HG02870 (cell line): ENCODE measurements around the gene FGGY.
"Not testable (repeated sequence)": the region's sequence is repeated elsewhere in the genome, so short reads cannot be mapped to it uniquely, and the experiment has no call there.

Experiments used
- ATAC-seq: cut with Tn5 transposase; IDR thresholded peaks from one replicate; pipeline ENCODE4 v1.9.1; 2021; ENCODE audit warnings: mild to moderate bottlenecking, moderate library complexity; ENCODE audit not compliant: unreplicated experiment

FGGY gene

DNA sequence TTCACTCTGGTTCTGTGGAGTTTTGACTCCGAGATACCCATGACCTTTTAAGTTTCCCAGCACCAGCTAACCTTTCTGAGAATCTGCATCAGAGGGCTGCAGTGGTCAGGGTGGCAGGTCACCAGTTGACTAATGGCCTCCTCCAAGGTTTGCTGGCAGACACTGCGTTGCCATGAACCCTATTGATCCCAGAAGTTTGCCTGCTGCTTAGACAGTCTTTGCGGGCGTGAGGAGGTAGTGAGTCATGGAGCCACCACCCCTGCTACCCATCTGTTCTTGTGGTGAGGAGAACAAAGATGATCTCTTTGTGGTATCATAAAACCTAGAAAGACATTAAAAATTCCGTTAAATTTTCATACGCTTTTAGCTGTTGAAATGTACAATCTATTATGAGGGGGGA is 180.4 kb downstream of the FGGY start:
- no peak for ATAC-seq

DNA sequence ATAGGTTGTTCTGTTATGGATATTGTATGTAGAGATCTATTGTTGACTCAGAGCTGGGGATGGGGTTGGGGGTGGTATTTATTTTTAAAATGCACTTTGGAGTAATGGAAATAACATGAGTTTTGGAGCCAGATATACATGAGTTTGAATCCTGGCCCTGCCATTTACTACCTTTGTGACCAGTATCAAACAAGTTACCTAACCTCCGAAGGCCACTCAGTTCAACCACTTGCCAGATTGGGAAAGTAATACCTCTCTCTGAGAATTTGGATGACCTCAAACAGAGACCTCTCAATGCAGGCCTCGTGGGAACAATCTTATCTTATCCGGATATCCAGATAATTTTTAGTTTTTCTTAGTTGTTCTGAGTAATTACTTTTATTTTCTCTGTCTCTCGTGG is 181.0 kb downstream of the FGGY start:
- no peak for ATAC-seq

DNA sequence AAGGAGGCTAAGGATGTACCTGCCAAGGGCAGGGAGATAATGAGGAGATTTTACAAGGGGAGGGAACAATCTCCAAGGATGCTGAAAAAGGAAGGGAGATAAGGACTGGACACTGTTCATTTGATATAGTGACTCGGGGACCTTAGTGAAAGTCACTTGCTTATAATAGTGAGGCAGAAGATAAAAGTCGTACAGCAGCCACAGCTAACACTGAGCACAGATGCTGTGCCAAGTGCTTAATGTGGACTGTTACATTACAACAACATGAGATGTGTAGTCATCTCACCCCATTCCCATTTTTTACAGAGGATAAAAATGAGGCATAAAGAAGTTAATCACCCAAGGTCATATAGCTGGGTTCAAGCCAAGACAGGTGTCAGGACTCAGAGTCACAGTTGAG is 181.9 kb downstream of the FGGY start:
- no peak for ATAC-seq

DNA sequence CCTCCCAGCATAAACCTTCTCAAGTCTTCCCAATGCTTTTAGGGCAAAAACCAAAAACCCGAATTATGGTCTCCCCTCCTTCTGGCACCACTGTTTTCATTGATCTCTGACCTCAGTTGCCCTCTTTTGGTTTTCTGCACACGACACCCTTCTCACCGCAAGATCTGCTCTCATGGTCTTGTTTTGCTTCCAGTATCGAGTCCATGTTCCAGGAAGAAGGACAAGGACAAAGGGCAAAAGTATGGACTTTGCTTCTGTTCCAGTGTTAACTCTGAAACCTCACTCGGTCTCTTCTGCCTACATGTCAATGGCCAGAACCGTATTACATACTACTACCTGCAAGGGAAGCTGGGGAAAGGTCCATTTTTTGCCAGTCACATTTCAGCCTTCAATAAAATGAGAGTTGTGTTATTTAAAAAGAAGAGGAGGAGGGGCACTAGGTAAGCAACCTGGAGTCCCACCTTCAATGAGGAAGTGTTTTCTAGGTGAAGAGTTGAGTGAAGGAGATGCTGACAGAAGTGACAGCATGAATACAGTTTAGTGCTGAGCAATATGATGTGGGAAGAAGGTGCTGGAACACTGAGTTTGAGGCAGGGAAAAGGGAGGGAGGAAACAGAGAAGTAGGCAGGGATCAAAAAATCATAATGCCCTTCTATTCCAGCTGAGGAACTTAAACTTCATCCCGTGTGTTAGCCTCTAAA is 183.4 kb downstream of the FGGY start:
- no peak for ATAC-seq

DNA sequence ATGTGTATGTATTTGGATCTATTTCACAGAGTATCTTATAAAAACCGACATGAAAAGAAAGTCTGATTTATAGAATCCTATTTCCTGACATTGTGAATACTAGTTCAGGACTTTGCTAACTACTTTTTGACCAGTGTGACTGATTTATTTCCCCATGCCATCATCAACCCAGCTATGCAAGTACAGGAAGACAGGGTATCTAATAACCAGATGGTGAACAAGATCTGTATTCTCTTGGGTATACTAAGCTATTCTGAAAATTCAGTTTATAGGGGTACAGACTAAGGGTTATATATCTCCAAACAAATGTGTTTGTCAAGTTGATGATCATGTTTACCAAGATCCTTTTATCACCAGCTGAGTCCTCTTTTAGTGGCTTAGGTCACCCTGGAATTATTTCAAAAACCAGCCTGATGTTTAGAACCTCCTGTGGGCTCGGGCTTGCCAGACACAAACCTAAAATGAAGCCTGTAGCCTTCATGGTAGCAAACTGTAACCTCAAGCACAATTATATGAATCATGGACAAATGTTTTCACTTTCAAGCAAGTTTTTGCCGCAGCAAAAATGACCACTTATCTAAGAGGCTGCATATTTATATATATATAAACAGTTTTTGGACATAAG is 185.1 kb downstream of the FGGY start:
- ATAC-seq, result no peak

DNA sequence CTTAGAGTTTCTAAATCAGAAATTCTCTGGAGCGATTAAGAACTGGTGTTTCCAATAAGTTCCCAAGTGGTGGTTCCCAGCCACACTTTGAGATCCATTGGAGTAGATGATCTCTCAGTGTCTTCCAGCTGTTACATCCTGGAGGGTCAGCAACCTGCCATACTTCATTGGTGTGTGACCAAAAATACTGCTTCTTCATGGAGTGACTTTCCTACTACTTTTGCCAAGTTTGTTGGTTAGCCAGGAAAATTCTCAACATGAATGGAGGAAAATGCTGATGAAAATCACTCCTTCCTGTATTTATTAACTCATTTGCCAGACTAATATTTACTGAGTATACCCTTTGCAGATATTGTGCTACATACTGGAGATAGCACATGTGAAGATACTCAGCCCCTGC is 186.1 kb downstream of the FGGY start:
- no peak for ATAC-seq

DNA sequence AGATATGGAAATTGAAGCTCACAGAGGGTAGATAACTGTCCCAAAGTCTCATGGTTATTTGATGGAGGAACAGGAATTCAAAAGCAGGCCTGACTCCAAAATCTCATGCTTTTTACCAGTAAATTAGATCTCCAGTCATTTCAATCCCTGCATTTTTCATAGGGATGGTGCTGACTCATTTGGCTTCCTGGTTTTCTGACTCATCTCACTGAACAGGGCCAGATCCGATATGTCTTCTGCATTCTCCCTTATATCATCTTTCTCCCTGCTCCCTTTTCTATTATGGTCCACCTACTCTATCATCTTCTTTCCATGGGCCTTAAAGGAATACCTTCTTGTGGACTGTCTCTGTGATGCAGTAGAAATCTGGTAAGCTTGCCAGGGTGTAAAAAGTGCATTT is 187.2 kb downstream of the FGGY start:
- no peak for ATAC-seq

DNA sequence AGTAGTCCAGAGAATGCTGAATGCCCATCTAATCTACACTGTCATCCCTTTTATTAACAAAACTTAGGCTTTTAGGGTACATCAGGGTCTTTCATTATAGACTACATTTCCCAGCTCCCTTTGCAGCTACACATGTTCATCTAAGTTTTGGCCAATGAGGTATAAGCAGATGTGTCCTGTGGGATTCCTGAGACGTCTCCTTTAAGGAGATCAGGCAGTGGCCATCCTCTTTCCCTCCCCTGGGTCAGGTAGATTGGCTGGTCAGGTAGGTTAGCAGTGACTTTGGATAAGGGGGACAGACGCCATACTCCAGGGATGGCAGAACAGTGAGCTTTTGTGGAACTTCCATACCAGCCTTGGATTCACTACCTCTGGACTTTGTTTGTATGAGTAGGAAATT is 188.3 kb downstream of the FGGY start:
- ATAC-seq, result no peak

DNA sequence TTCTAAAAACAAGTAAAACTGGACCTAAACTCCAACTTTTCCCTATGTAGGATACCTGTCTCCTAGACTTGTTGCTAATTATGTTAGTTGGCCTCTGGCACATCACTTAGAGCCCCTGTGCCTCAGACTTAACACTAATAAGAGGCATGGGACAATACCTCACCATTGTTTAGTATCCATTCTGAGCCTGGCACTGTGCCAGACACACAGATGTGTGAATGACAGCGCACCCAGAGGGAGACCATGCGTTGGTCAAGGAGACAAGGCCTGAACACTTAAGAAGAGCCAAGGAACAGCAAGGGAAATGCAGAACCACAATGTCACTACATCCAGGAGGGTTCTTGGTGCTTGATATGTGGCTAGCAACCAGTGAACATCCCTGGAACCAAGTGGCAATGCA is 189.1 kb downstream of the FGGY start:
- no peak for ATAC-seq

DNA sequence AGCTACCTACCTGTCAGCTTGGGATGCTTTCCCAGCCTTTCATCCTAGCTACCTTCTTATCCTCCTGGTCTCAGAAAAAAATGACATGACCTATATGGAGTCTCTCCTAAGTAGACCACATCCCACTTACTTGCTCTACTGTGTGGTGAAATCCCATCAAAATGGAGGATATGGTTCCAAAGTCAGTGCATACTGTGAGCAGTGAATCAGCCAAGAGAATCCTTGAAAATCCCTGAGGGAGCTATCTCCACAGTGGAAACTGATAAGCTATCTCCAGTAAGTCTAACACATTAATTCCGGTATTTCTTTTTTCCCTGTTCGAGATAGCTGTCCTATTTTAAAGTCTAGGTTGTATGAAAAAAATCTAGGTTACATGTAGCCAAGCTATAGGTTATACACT is 189.7 kb downstream of the FGGY start:
- ATAC-seq, result no peak

DNA sequence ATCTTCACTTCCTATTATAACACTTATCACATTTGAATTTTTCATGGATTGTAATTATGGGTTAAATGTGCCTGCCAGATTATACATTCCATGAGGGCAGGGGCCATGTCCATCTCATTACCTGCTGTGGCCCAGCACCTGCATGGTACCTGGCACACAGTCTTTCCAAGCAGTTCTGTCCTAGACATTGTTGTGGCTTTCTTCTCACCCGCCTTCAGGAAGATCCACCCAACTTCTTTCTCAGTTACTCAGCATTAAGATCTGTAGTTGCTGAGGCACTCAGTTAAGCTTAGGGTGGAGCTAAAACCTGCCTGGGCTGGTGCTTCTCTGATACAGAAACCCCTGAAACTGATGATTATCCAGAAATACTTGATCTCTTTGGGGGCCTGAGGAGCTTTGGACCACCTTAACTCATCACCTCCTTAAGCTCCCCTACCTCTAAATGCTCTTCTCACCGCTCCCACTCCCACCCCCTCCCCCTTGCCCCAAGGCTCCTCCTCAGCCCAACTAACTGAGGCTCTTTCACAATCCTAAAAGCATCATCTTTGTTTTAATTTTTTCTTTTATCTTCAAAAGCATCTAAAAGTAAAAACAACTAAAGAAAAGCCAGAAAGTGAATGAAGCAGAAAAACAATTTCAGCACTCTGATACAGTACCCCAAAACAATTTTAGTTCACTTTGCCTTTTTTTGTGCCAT is 190.6 kb downstream of the FGGY start:
- no peak for ATAC-seq

DNA sequence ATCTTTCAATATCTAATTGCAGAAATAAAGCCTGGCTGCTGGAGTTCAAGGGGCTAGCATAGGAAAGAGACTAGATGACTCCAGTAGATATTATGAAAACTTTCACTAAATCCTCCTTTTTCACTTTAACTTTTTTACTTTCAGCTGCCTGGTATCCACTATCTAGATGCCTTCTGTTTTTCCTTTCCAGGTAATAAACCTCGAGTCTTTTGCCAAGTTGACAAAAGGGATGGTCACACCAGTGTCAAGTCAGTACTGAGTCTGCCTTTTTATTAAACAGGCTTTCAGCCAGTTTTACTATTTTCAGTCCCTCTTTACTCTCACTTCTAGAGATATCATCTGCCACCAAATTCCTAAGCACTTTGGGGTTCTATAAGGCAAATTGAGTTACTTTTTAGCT is 195.6 kb downstream of the FGGY start:
- ATAC-seq, result no peak

DNA sequence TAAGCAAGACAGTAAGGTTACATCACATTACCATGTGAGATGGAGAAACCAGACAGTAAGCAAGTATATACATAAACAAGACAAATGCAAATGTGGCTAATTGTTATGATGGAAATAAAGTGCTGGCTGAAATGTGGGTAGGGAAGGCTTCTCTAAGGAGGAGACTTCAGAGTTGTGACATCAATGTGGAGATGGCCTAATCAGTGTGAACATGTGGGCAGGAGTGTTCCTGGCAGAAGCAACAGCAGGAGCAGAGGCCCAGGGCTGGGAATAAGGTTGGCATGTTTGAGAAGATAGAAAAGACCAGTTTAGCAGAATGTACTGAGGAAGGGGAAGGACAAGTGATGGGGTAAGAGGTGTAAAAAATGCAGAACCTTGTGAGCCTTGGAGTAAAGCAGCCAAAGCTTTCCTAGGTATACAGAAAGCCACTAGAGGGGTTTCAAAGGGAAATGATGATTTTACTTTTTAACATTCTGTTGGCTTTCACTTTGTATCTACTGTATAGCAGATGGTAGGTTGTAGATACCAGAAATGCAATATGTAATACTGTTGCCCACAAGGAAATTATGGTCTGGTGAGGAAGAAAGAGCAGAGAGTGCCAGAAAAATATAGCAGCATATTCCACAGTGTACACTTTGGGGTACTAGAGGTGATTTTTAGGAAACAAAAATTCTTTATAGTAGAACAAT is 197.4 kb downstream of the FGGY start:
- no peak for ATAC-seq

DNA sequence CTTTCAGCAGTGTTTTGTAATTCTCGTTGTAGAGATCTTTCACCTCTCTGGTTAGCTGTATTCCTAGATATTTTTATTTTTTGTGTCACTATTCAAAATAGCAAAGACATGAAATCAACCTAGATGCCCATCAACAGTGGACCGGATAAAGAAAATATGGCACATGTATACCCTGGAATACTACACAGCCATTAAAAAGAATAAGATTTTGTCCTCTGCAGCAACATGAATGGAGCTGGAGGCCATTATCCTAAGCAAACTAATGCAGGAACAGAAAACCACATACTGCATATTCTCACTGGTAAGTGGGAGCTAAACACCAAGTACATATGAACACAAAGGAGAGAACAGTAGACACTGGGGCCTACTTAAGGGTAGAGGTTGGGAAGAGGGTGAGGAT is 199.3 kb downstream of the FGGY start:
- ATAC-seq, result not testable (repeated sequence)

DNA sequence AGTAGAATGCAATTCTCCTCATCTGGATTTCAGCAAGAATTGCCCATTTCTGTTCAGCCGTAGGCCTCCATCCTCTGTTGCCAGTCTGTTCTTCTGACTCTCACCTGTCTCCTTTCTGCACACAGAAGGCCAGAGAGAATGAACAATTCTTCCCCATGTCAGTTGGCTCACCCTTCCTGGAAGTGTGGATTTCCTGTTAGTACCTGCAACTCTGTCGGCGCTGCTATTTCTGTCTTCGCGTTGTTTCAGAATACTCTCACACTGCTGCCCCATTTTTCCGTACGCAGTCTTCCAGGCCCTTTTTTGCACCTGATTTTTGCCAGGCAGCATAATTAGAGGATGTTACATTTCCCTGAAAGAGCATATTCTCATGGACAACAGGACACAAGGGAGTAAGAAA is 200.7 kb downstream of the FGGY start:
- ATAC-seq, result no peak

DNA sequence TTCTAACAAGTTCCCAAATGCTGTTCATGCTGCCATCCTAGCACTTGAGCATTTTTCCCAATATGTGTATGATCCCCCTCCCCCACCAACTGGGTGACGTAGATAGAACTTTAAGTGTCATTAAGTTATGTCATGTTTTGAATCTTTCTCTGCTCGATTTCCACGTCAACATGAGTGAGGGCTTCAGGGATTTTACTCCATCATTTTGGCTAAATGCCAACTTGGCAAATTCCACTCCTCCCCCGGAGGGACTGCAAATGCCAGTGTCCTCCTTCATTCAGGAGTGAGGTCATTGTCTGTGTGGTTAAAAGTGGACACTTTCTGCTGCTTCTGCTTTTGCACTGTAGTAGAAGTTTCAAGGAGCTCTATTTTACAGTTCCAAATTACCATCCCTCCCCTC is 201.7 kb downstream of the FGGY start:
- ATAC-seq, result no peak

DNA sequence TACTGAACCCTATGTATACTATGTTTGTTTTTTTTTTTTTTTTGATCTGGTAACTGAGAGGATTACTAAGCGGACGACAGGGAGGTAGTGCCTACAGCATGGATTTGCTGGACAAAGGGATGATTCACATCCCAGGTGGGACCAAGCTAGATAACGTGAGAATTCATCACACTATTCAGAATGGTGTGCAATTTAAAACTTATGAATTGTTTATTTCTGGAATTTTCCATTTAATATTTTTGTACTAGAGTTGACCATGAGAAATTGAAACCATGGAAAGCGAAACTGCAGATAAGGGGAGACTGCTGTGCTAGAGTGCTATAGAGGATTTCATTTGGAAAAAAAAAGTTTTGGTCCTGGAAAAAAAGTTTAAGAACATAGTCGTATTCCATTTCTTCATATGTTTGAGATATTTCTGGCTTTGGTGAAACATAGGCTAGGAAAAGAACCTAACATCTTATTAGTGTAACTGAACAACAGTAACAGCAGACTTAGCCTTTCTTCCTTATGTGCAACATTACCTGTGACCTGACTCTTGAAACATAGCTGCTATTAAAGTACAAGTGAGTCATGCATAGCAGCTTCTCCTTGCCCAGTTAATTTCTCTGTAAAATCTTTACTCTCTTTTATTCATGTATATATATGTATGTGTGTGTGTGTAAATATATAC is 202.5 kb downstream of the FGGY start:
- no peak for ATAC-seq

DNA sequence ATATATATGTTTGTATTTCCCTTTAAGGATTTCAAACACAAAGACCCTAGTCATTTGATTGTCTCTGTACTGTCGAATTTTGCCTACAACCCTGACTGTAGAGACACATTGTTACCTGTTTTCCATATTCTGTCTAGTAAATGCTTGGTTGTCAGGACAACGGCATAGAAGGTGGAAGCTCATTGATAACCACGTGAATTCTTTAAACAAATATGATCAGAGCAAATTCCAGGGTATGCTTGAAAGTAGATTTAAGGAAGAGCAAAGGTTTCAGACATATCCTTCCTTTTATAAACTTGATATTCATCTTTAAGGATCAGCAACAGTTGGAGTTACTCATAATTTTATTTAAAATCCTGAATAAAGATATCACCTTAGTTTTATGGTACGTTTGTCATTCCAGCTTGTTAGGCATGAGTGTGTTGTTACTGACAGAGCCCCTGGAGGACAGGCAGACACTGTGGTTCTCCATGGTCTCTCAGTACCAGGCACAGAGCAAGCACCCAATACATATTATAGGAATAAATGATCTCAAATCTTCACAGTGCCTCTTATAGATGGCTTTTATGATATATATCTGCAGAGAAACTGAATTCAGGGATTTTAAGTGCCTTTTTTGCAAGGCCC is 203.2 kb downstream of the FGGY start:
- ATAC-seq, result no peak

DNA sequence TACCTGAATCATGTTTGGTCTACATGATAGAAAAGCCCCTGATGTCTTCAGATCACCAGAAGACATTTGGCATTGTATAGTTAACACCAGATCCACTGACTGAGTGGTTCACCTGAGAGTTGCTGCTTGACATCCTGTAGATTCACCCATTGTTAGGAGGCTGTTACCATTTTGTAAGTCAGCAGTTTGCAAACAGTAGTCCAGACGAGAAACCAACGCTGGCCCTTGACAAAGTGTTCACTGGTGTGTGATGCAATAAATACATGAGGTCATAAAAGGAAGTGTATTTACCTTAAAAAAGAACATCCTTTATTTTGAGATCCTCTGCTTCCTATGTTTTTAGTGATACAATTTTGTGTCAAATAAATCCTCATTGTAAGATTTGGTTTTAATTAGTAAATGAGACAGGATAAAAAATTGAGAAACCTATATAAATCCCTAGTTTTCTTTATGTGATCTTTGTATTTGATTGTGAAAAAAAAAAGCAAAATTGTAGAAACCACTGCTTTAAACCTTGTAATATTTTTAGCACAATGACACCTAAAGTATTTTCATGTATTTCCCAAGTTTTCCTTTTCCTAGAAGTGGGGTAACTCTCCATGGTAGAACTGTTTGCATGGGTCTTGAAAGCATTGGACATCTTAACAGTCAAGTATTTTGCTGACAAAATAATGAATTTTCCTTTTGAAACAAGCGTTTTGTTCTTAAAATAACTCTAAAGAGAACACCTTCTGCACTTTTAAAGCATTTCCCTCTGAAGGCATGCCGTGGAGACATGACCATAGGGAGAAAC is 204.3 kb downstream of the FGGY start:
- ATAC-seq, result no peak
